NCI-H2196 (cell line): ENCODE data around the gene LIF.

Experiments
- DNase-seq: peaks from one replicate; lab custom pipeline; 2025; ENCODE audit not compliant: unreplicated experiment; lab: John Stamatoyannopoulos, UW

LIF gene

DNA sequence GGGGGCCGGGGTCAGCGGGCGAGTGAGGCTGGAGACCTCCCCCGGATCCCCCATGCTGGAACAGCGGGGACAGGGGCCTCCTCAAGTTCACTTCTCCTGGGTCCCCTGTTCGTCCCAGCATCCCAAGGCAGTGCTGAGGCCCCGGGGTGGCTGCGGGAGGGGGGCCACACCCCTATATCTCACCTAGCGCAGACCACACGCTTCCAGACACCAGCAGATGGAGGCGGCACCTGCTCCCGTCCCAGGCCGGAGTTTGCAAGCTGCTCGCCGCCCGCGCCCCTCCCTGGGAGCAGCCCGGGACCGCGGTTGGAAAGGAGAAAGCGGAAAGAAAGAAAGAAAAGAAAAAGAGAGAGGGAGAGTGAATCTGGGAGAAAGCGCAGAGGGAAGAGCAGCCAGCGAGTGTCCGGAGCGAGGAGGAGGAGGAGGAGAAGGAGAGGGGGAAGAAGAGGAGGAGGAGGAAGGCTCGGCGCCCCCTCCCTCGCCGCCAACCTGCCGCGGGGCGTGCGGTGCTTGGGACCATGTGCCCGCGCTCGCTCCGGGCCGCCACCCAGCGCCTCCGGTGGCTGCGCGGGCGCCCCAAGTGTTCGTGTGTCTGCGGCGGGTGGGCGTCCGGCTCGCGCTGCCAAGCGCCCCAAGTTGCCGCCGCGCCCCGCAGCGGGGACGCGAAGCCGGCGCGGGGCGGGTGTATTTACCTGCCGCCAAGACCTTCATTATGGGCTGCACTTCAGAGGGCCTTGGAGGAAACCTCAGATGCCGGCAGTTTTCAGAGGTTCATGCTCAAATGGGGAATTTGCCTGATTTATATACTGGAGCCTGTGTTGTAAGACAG lies at the start of gene LIF:
TSS of gene LIF (minus strand) at position 775 of the 829 bp plus-strand sequence. CDS start at position 711, 64 bp downstream.
- DNase-seq = no peak

- no peak for DNase-seq
Measured at GRCh38 chr22:30296324-30296723, 49.8 kb upstream of the LIF start.

DNA sequence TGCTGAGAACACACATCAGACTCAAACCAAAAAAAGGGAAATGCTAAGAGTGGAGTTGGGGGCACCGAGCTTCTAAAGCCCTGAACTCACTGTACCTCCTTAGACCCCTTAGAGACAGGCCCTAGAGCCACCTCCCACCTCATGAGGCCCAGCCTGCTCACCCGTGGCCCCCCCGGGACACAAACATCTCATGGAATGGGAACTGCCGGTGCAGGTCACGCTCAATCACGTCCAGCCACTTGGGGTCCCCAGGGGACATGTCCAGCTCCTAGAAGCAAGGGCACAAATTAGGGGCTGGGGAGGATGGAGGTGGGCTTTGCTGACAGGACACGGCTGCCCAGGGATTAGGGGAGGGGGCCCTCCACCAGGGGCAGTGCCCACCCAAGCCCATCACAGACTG lies 49.0 kb upstream of the LIF start:
- DNase-seq = no peak

GRCh38 chr22:30294830-30295229 lies 48.3 kb upstream of the LIF start:
- DNase-seq = no peak

GRCh38 chr22:30294066-30294465 lies 47.5 kb upstream of the LIF start:
- no peak for DNase-seq

DNA sequence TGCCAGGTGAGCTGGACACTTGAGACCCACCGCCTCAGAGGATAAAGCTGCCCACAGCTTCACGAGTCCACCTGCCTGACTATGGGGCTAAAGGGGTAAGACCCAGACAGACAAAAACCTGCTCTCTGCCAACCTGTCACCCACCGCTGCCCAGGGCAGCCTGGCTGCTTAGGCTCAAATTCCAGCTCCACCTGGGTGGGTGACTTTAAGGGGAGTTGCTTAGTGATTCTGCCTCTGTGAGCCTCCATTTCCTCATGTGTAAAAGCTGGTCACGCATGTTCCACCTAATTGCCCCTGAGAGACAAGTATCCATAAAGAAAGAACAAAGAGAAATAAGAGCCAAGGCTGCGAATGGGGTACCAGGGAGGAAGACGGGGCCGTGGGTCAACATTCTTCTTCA lies 46.5 kb upstream of the LIF start:
- no peak for DNase-seq

GRCh38 chr22:30292069-30292970 lies 45.8 kb upstream of the LIF start:
- DNase-seq = no peak

DNA sequence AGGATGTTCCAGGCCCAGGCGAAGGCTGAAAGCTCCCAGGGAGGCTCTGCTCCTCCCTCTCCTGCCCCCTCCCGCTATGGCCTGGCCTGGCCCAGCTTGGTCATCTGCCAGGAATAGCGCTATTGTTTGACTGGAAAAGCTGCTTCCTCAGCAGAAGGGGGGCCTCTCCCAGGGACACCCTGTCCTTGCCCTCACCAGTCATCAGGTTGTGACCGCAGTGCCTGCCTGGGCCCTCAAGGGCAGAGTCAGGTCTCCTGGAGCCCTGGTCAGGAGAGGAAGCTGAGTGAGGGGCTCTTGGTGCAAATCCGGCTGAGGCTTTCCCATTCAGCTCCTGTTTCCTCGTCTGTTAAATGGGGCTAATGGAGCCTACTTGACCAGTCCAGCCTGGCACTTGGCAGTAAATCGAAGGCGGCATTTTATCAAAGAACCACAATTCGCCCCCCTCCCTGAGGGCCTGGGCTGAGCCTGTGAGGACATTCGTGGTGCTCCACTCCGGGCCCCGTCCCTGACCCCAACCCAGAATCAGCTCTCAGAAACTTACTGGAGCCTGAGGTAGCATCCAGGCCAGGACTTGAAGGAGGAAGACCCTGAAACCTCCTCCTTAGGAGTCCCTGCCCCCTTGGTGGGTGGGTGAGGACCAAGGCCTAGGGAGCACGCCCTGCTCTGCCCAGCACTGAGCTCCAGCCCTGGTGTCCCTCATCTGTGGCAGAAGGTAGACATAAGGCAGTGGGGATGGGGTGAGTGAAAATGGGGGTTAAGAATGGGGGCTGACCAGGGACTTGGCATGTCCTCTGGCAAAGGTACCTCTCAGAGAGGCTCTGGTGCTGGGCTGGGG lies 44.7 kb upstream of the LIF start:
- peak; percentile 48 for DNase-seq

DNA sequence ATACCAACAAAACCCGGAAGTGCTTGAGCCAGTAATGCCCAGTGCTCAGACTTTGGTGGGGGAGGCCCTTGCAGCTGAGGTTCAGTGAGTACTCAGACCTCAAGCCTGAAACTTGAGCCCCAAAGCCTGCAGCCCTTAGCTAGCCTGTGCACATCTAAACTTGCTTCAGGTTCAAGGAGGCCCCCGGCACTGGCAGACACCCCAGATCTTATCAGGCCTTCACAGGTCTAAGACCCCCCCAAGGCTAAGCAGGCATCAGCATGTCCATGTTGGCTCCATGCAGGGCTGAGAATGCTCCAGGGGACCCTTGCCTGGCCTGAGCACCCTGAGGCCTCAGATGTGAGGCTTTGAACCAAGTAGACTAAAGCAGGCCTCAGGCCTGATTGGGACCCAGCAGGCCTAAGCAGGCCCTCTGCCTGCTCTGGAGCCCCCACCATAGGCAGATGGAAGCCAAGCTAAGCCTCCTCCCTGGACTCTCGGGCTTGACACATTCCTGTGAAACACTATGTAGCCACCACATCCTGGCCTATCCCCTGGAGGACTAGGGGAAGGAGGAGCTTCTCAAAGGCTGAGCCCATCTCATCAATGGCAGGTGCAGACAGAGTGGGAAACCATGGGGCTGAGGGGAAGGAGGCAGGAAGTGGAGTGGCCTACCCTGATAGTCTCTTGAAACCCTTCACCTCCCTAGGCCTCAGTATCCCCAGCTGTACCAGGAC lies 43.9 kb upstream of the LIF start:
- peak; percentile 45 for DNase-seq

DNA sequence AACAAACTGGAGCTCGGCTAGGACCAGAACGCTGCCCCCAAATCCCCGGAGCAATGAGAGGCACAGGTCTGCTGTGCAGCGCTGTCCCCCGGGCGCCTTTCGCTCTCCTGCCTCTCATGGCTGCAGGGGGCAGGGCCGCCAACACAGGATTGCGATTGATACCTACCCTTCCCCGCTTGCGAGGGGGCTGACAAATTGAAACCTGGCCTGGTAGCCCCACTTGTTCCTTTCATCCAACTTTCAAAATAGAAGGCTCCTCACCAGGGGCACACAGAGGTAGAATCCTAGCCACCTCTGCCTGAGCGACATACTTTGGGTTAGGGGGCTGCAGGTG lies 43.4 kb upstream of the LIF start:
- DNase-seq = no peak

DNA sequence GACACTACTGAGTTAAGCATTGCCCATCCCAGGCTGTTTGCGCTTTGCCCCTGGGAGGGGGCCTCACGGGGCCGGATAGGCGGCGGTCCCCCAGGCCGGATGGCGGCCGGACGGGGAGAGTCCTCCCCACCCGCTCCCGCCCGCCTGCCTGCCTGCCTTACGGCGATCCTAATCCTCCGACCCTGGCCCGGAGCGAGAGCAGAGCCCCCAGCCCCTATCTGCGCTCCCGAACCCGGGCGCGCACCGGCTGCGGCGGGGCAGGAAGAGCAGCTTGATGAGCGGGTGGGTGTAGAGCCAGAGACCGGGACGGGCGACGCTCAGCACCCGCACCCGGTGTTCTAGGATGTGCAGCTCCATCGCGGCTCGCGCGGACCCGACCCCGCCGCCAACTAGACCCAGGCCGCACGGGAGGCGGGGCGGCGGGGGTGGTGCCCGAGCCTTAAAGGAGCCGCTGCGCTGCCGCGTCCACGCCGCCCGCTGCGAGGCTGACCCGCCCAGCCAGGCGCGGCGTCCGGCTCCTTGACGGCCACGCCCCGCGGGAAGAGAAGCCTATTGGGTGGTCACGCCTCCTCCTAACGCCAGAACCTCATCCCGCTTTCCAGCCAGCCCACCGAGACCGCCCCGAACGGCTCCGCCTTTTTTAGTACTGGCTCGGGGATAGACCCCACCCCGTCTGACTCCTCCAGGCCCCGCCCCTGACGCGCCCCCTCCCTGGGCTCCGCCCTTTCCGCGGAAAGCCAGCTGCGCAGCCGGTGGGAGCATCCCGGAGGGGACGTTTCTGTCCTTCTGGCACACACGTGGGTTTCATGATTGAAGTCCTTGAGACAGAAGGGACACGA lies 42.8 kb upstream of the LIF start, which contains the start of gene CASTOR1:
TSS of gene CASTOR1 (minus strand) at position 365 of the 839 bp plus-strand sequence. CDS start at position 357, 8 bp downstream.
- peak; percentile 88 for DNase-seq

- no peak for DNase-seq
Measured at GRCh38 chr22:30288419-30289140, 42.0 kb upstream of the LIF start.

DNA sequence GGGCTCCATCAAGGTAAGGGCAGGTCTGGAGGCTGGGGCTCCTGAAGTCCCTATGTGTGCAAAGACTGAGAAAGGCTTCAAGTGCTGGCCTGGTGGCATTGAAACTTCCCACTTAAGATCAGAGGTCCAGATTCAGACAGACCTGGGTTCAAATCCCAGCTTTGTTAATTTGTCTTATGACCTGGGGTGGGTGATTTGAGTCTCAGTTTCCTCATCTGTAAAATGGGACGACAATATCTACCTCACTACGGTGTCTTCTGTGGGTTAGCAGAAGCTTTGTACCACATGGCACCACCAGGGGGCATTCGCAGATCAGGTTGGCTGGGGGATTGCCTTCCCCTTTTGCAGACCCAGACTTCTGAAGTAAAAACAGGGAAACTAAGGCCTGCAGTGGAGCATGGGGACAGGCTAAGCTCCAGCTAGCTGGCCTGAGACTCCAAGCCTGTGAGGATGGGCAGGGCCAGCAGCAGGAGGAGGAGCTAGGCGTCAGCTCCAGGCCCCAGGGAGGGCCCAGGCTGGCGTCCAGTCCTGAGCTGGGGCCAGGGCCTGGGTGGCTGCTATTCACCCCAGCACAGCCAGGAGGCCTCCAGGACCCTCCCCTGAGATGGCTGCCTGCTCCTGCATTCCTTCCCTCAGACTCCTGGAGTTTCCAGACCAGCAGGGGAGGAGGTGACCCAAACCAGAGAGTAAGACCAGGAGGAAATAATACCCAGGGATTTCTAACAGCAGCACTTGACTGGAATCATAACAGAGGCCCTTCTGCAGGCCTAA lies 41.3 kb upstream of the LIF start:
- DNase-seq = peak; percentile 45

DNA sequence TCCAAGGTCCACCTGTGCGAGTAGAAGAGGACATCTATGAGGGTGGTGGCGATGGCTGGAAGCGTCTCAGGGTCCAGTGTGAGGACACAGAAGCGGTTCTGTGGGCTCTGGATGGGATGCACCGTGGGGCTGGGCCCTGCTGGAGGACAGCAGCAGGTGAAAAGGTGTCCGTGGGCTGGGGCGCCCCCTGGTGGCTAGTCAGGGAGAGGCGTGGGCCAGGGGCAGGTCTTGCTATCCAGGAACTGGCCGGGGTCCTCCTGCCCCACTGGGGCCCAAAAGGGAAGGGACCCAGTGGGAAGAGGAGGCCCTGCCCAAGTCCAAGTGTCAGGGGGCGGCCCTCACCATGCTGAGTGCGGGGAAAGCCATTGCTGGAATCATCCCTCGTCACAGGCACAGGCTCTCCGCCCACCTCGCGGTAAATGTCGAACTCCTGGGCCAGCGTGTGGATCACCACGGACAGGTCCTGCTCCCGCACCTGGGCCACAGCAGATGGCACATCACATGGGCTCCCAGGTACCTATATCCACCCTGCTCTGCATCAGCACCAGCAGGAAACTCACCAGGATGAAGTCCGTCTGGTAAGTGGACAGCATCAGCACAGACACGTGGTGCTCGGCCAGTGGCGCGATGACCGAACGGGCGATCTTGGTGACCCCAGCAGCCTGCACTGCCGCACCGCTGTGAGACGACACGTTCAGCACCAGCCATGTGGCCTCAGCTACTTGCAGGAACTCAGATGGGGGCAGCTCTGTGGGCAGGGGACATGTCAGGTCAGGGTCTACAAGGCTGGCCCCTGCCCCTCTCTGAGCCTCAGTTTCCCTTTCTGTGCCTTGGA lies 40.5 kb upstream of the LIF start:
- DNase-seq = peak; percentile 31

DNA sequence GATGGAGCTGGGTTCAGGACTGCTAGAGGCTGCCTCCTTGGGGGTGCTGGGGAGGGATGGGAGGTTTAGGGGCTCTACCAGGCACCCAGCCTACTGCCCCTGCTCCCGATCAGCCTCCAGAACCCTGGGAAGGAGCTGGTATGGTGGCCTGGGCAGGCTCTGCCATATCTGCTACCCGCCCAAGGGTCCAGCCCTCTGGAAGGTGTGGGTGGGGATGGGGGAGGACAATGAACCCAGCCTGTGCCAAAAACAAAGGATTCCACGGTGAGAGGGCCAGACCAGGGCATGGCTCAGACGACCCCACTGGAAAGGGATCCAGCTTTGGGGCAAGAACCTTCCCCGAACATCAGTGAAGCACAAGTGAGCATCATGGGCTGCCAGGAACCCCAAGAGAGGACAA lies 39.8 kb upstream of the LIF start:
- no peak for DNase-seq

GRCh38 chr22:30285846-30286200 lies 39.3 kb upstream of the LIF start:
- no peak for DNase-seq

DNA sequence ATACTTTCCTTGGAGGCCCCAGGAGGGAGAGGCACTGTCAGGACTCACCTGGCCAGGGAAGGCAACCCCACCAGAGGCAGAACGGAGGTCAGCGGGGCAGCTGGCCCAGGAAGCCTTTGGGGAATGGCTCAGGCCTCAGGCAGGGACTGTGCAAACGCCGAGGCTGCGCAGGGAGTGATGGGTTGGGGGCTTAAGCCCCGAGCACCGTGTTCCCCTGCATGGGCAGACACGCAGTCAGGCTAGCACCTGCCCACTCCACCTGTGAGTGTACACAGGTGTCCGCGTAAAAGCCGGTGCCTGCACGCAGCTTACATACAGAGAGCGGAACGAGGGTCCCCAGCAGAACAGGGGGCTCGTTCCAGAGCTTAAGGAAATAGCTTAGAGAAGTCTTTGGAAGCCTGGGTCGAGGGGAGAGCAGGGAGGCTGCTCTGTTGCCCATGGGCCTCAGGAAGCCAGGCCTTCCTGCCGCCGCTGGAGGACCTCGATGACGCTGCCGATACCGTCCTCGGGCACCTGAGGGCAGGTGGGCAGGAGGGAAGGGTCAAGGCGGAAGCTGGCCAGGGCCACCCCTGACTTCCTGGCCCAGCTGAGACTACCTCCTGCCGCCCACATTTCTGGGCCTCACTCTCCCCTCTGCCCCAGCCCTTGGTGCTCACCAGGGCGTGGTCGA lies 38.8 kb upstream of the LIF start:
- DNase-seq = no peak
